K562 (cell line): ENCODE measurements around the gene VWA7. TPM values are rescaled to one million over a fixed set of nuclear protein-coding genes. Genes with fewer than 3 reads are reported as not detected.

Source experiments
- ATAC-seq: fragments of 200-7000 bp; cut with Tn5 transposase; 3 replicates; pipeline ENCODE4 v1.9.1; 2020; ENCODE audit warnings: moderate library complexity
- BruUV-seq: library from RNA; stranded (reverse); fragments of 400-500 nt; replicated peaks from 2 replicates; lab custom pipeline; 2021; lab: Mats Ljungman, UMichigan
- CTCF ChIA-PET: fragments of 300-600 bp; formaldehyde crosslinking; extraction: SDS; loops from one replicate; lab custom pipeline; 2021; ENCODE audit warnings: low intra/inter-chr PET ratio; lab: Yijun Ruan, JAX
- POLR2A ChIA-PET: fragments of 300-600, 350-650 bp; sonication (Branson Sonifier 250); formaldehyde crosslinking; extraction: SDS; loops from one replicate; lab custom pipeline; 2021; ENCODE audit warnings: antibody characterized with exemption, inconsistent platforms; lab: Yijun Ruan, JAX
- DNase-seq, 4 experiments: peaks; one replicate each; pipeline versions ENCODE4 v3.0.0 to v3.0.0-alpha.2; 2011 to 2018; ENCODE audit warnings: low spot score in 3 of 4, mixed read lengths in 3 of 4; ENCODE audit errors: extremely low read depth in 1 of 4
- FAIRE-seq: peaks from 2 replicates; lab custom pipeline; 2011; peaks lifted over from hg19 to GRCh38; lab: Jason Lieb, UNC
- H2AFZ ChIP-seq: 2 replicates; pipeline ENCODE4 v1.6.0; 2011; ENCODE audit warnings: low read depth, low read length, control low read depth, inconsistent platforms
- H3K27ac ChIP-seq: fragments of 200-600 bp; 3 replicates; pipeline ENCODE4 v1.8.0; 2011; ENCODE audit warnings: low read depth, mild to moderate bottlenecking, control low read depth, inconsistent platforms, low read length, moderate library complexity, mixed read lengths; ENCODE audit errors: extremely low read depth
- H3K27me3 ChIP-seq, 2 experiments: fragments of 300-600 bp in 1 of 2; 2 replicates in 1 of 2; 3 replicates in 1 of 2; pipeline versions ENCODE4 v1.6.0 to v1.8.0; 2011; ENCODE audit warnings: inconsistent platforms in 2 of 2, low read length in 2 of 2, mild to moderate bottlenecking in 1 of 2, mixed read lengths in 1 of 2, moderate library complexity in 1 of 2; ENCODE audit not compliant: control insufficient read depth in 2 of 2, insufficient read depth in 2 of 2
- H3K36me3 ChIP-seq: fragments of 300-600 bp; 3 replicates; pipeline ENCODE4 v1.8.0; 2011; ENCODE audit warnings: mild to moderate bottlenecking, low read length, inconsistent platforms; ENCODE audit not compliant: control insufficient read depth, insufficient read depth
- H3K4me1 ChIP-seq, 2 experiments: fragments of 200-600 bp in 1 of 2; replicated peaks in 1 of 2; 2 replicates in 1 of 2; 3 replicates in 1 of 2; pipeline versions ENCODE4 v1.5.1 to v1.8.0; 2011; ENCODE audit warnings: inconsistent platforms in 2 of 2, low read length in 2 of 2, mild to moderate bottlenecking in 1 of 2, mixed read lengths in 1 of 2, moderate library complexity in 1 of 2; ENCODE audit not compliant: control insufficient read depth in 2 of 2, insufficient read depth in 2 of 2
- H3K4me2 ChIP-seq: 2 replicates; pipeline ENCODE4 v1.6.1; 2011; ENCODE audit warnings: low read length, control low read depth, inconsistent platforms, mixed read lengths; ENCODE audit not compliant: insufficient read depth
- H3K4me3 ChIP-seq: fragments of 200-600 bp; sonication (generic), shearing (Covaris generic); 2 replicates; pipeline ENCODE4 v1.5.1; 2016; ENCODE audit warnings: control low read depth, inconsistent platforms
- H3K79me2 ChIP-seq: fragments of 200-600 bp; 3 replicates; pipeline ENCODE4 v1.8.0; 2011; ENCODE audit warnings: low read length, inconsistent platforms; ENCODE audit not compliant: control insufficient read depth, insufficient read depth
- H3K9ac ChIP-seq, 2 experiments: 2 replicates each; pipeline versions ENCODE4 v1.6.0 to v1.6.1; 2011; ENCODE audit warnings: low read depth in 2 of 2, low read length in 2 of 2, control low read depth in 1 of 2, inconsistent platforms in 1 of 2, mild to moderate bottlenecking in 1 of 2, mixed read lengths in 1 of 2; ENCODE audit not compliant: insufficient read depth in 1 of 2
- H3K9me1 ChIP-seq: one replicate; pipeline ENCODE4 v1.6.0; 2011; ENCODE audit warnings: inconsistent platforms, mild to moderate bottlenecking, low read length, moderate library complexity; ENCODE audit not compliant: control insufficient read depth, insufficient read depth
- H3K9me3 ChIP-seq: replicated peaks from 2 replicates; pipeline ENCODE4 v1.5.1; 2011; ENCODE audit warnings: low read depth, low read length, inconsistent platforms; ENCODE audit not compliant: control insufficient read depth, insufficient read depth
- H4K20me1 ChIP-seq: replicated peaks from 2 replicates; pipeline ENCODE4 v1.6.1; 2011; ENCODE audit warnings: low read length, inconsistent platforms, mixed read lengths; ENCODE audit not compliant: control insufficient read depth, insufficient read depth
- CBX5 ChIP-seq: IDR thresholded peaks from 2 replicates; pipeline ENCODE4 v1.6.1; 2014; ENCODE audit warnings: low read depth, borderline replicate concordance
- E4F1 ChIP-seq: fragments of 250-450 bp; sonication (Bioruptor Pico); IDR thresholded peaks from 2 replicates; pipeline ENCODE4 v1.5.0; 2021; ENCODE audit warnings: mild to moderate bottlenecking, borderline replicate concordance
- FOS ChIP-seq: IDR thresholded peaks from 3 replicates; pipeline ENCODE4 v1.6.1; 2011; ENCODE audit not compliant: insufficient read length; ENCODE audit errors: extremely low read depth
- FOXM1 ChIP-seq, 2 experiments: fragments of 450-650 bp in 1 of 2; sonication (generic) in 1 of 2; formaldehyde crosslinking in 1 of 2; IDR thresholded peaks; 2 replicates each; pipeline versions ENCODE4 v1.6.1 to v1.9.0; 2017 to 2022; ENCODE audit warnings: low read depth in 2 of 2, mild to moderate bottlenecking in 2 of 2, missing genetic modification reagents in 1 of 2, moderate library complexity in 1 of 2
- NRF1 ChIP-seq, 2 experiments: fragments of 450-650 bp; IDR thresholded peaks in 1 of 2; conservative IDR thresholded peaks in 1 of 2; 2 replicates each; pipeline ENCODE4 v1.6.1; 2014; ENCODE audit warnings: mild to moderate bottlenecking in 2 of 2
- TCF15 ChIP-seq: fragments of 250-450 bp; sonication (Bioruptor Pico); IDR thresholded peaks from 2 replicates; pipeline ENCODE4 v1.8.0; 2022; ENCODE audit warnings: moderate library complexity, mild to moderate bottlenecking, inconsistent platforms
- ZBTB17 ChIP-seq: fragments of 450-650 bp; formaldehyde crosslinking; IDR thresholded peaks from 2 replicates; pipeline ENCODE4 v1.4.0; 2020; ENCODE audit warnings: mild to moderate bottlenecking
- ZNF175 ChIP-seq: fragments of 200-800 bp; sonication (Bioruptor generic); IDR thresholded peaks from 2 replicates; pipeline ENCODE4 v1.6.1; 2016; ENCODE audit warnings: low read depth, mild to moderate bottlenecking, missing genetic modification characterization, missing compliant biosample characterization
- ZNF280B ChIP-seq: fragments of 250-450 bp; sonication (Bioruptor Pico); IDR thresholded peaks from 2 replicates; pipeline ENCODE4 v1.5.1; 2021; ENCODE audit warnings: mild to moderate bottlenecking
- ZNF609 ChIP-seq: sonication (generic); formaldehyde crosslinking; IDR thresholded peaks from 2 replicates; pipeline ENCODE4 v1.8.1; 2023; ENCODE audit warnings: missing genetic modification reagents, mild to moderate bottlenecking, borderline replicate concordance
- WGBS: fragments of 100-300 bp; shearing (Covaris generic); methylation state at CpG from one replicate; pipeline ENCODE4 v1.1.6; 2016; ENCODE audit warnings: low coverage, mixed read lengths; ENCODE audit not compliant: insufficient coverage; ENCODE audit errors: missing lambda C conversion rate; 5-methylcytosine and 5-hydroxymethylcytosine counted together
- in situ Hi-C: fragments of 300-500 bp; cut with MboI; formaldehyde crosslinking; loops from 4 replicates; pipeline ENCODE4 v1.15.0; 2018; ENCODE audit warnings: inconsistent platforms, mixed read lengths
- intact Hi-C: fragments of 100-400 bp; cut with micrococcal nuclease; formaldehyde crosslinking; loops from 2 replicates; pipeline ENCODE4 v1.14.2; 2022
- polyA plus RNA-seq, 8 experiments: library from polyadenylated mRNA; depleted of rRNA in 4 of 8; stranded (reverse) in 5 of 8; unstranded in 3 of 8; fragments of >200 nt; fragmentation: Nextera tagmentation in 2 of 8; fragmentation: Illumina TruSeq in 1 of 8; extraction: Ambion mirVana in 2 of 8; extraction: Trizol in 1 of 8; gene quantifications; 2 replicates each; pipeline versions ENCODE4 v1.2.1 to v1.2.3, GENCODE V29; 2011 to 2014; ENCODE audit warnings: inconsistent platforms in 1 of 8, missing spikeins in 1 of 8
- total RNA-seq, 7 experiments: library from RNA; depleted of rRNA in 6 of 7; stranded (reverse); fragments of >200 nt in 6 of 7; fragmentation: Illumina TruSeq in 2 of 7; extraction: Trizol in 2 of 7; gene quantifications; 2 replicates each; pipeline versions ENCODE4 v1.2.1 to v1.2.3, GENCODE V29; 2011 to 2021; ENCODE audit warnings: low replicate concordance in 1 of 7

Gene VWA7
- total and polyA plus RNA-seq, 9 of the 15 experiments (the other 6 are each of a cell fraction or from before 2014, with no cell fraction given): 0.18 to 2.9 (median 0.95) TPM

GRCh38 chr6:31727034-31727716, 50.0 kb downstream of the VWA7 start:
- in situ Hi-C loops (no loop called here), intact Hi-C loops (no loop called here)
- BruUV-seq: no TSS peak
- H3K9me3 ChIP-seq: no peaks in the 10 kb centered on the region
- H3K27me3 ChIP-seq: no peaks in the 10 kb centered on the region
- no peak overlapping the region for H3K4me3 ChIP-seq
- H2AFZ ChIP-seq: peak overlapping the region; percentile 71
- ChIA-PET POLR2A (interaction anchor here (0.5 to 15.0 kb wide), 22 partner anchors 8 to 377 kb away, joined by 3 to 236 read pairs (median 3); partner anchors contain the start of genes ABHD16A, BAG6, C6orf47 and CLIC1), CTCF (no interaction called here)
- peaks cover 19% of the 10 kb centered on the region; the same call in 2 of the 3 replicates for H3K79me2 ChIP-seq
- H3K36me3 ChIP-seq: peaks cover 47% of the 10 kb centered on the region
- peak overlapping the region; percentile 37 for H3K4me2 ChIP-seq
- peak overlapping the region; percentile 38 to 82 for H3K9ac ChIP-seq
- H3K27ac ChIP-seq: peak overlapping the region; percentile 64
- DNase-seq (peak in 1 of 4 experiments; percentile 72), ATAC-seq (no peak), FAIRE-seq (no peak)
- 38% methylated on average over 7 of the region's 7 CpGs for WGBS
- no peaks in the 10 kb centered on the region for H4K20me1 ChIP-seq
- H3K9me1 ChIP-seq: peaks cover 5% of the 10 kb centered on the region
- H3K4me1 ChIP-seq: peaks cover 46 to 70% of the 10 kb centered on the region in 2 experiments
- TF ChIP-seq ZNF175 (CRISPR knock-in tag) (no peak), E4F1 (CRISPR knock-in tag) (no peak), FOXM1 (IDR thresholded peaks at IDR 0.05; ENCODE audit: low read depth) (no peak), FOXM1 (CRISPR knock-in tag; IDR thresholded peaks at IDR 0.05; ENCODE audit: low read depth) (0 out of 2 replicates have a peak, but pooled peaks have one; percentile 40), FOS (no peak), NRF1 (conservative IDR thresholded peaks at IDR 0.05 in 1 of 2, IDR thresholded peaks at IDR 0.05 in 1 of 2) (no peak; a peak in 1 of 4 replicates), ZBTB17 (CRISPR knock-in tag) (peak; percentile 69; the same call in 1 of the 2 replicates), ZNF609 (CRISPR knock-in tag) (no peak; the same call in 1 of the 2 replicates), TCF15 (CRISPR knock-in tag) (no peak), ZNF280B (CRISPR knock-in tag) (no peak), CBX5 (no peak)
